ENCODE data around the gene RPL37A.

DNA sequence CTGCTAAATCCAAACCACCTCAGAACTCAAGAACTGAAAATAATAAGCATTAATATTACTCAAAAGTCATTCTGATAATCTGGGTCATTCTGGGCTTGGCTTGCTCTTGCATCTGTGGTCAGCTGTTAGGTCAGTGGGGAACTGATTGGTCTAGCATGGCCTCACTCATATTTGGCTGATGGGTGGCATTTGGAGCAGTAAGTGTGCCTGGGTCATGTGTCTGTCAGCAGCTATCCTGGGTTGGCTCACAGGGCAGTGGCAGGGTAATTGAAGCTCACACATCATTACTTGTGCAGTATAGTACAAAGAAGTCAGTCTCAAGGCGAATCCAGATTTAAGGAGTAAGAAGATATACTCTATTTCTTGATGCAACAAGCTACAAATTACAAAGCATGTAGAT, 9.6 kb downstream of the RPL37A start:
- TF ChIP-seq, protein P1, sequence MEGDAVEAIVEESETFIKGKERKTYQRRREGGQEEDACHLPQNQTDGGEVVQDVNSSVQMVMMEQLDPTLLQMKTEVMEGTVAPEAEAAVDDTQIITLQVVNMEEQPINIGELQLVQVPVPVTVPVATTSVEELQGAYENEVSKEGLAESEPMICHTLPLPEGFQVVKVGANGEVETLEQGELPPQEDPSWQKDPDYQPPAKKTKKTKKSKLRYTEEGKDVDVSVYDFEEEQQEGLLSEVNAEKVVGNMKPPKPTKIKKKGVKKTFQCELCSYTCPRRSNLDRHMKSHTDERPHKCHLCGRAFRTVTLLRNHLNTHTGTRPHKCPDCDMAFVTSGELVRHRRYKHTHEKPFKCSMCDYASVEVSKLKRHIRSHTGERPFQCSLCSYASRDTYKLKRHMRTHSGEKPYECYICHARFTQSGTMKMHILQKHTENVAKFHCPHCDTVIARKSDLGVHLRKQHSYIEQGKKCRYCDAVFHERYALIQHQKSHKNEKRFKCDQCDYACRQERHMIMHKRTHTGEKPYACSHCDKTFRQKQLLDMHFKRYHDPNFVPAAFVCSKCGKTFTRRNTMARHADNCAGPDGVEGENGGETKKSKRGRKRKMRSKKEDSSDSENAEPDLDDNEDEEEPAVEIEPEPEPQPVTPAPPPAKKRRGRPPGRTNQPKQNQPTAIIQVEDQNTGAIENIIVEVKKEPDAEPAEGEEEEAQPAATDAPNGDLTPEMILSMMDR (IDR thresholded peaks at IDR 0.05), result no peak
- no peak for TF ChIP-seq POLR2A (IDR thresholded peaks at IDR 0.05)

All from thyroid gland (tissue), 4 donors.